GM21529 (cell line): ENCODE data around the gene GALE.

Source experiments
- ATAC-seq: cut with Tn5 transposase; IDR thresholded peaks from one replicate; pipeline ENCODE4 v1.9.1; 2021; ENCODE audit not compliant: unreplicated experiment

GALE gene

GRCh38 chr1:23756676-23757075 lies 43.9 kb downstream of the GALE start:
- ATAC-seq, result no peak

GRCh38 chr1:23752909-23753308 lies 47.6 kb downstream of the GALE start:
- ATAC-seq, result no peak

GRCh38 chr1:23751815-23752200 lies 48.7 kb downstream of the GALE start:
- ATAC-seq, result no peak

- no peak for ATAC-seq
Measured at GRCh38 chr1:23751050-23751814, 49.3 kb downstream of the GALE start.

- no peak for ATAC-seq
Measured at GRCh38 chr1:23748016-23748415, 52.5 kb downstream of the GALE start.
